ENCODE data around the gene CYP46A1.

DNA sequence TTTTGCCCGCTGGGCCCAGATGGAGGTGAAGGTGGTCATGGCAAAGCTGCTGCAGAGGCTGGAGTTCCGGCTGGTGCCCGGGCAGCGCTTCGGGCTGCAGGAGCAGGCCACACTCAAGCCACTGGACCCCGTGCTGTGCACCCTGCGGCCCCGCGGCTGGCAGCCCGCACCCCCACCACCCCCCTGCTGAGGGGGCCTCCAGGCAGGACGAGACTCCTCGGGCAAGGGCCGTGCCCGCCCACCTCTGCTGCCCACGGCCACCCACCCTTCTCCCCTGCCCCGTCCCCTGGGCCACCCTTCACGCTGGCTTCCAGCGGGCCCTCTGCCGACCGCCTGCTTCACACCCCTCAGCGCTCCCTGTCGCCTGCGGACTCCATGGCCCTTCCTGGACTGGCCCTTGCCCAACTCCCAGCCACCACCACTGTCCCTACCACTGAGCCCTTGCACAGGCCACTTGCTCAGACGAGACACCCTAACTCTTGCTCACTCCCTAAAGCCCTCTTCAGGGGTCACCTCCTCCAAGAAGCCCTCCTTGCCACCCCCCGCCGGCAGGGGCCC lies 42.5 kb downstream of the CYP46A1 start:
- TF ChIP-seq EZH2 (IDR thresholded peaks at IDR 0.05; ENCODE audit: insufficient read depth, poor library complexity, severe bottlenecking) (no peak), EZH2phosphoT487 (IDR thresholded peaks at IDR 0.05; ENCODE audit: insufficient read depth, low read depth) (no peak)

Measured in GM23248 (cell line).